ENCODE data around the gene POLG. TPM values are rescaled to one million over a fixed set of nuclear protein-coding genes. Genes with fewer than 3 reads are reported as not detected.
A peak's percentile ranks its signal among the peaks of the same experiment; 100 is the strongest.

POLG gene
- total and polyA plus RNA-seq, 2 of the 4 experiments (the other 2 are of a cell fraction), result 19.9 to 30.6 TPM

DNA sequence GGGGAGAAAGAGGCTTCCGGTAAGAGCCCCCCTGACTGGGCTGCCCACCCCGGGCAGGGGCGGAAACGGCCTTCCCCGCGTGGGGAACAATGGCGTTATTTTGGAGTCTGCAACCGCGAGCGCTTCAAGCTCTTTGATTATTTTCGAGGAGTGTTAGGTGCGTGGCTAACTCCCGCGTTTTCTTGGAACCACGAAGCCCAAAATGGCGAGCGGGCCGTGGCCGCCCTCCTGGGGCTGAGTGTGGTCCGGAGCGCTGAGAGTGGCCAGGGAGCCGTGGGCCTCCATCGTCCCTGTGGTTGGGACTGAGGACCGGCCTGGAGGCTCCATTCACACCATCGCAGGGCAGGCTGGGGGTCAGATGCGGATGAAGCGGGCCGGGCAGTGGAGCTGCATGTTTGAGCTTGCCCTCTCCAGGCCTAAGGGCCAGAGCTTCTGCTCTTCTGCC, 44.6 kb upstream of the POLG start:
- Histone ChIP-seq H3K23ac (ENCODE audit: low read depth, low read length) (no peak overlapping the region), H3K4me1 (ENCODE audit: control insufficient read depth, insufficient read depth, low read length) (no peaks in the 10 kb centered on the region), H3K9me3 (ENCODE audit: control insufficient read depth, insufficient read depth, low read length) (no peaks in the 10 kb centered on the region; the same call in 1 of the 2 replicates), H3K14ac (replicated peaks; ENCODE audit: low read depth, low read length) (no peak overlapping the region), H3K56ac (ENCODE audit: extremely low read depth, insufficient read depth, low read length) (no peak overlapping the region), H4K91ac (ENCODE audit: insufficient read depth, low read depth, low read length) (no peak overlapping the region), H3K4me3 (ENCODE audit: insufficient read depth, low read depth, low read length) (no peak overlapping the region), H3K79me1 (ENCODE audit: low read depth in 1 of 2, low read length in 2 of 2) (no peaks in the 10 kb centered on the region), H4K8ac (ENCODE audit: low read depth in 2 of 2, low read length in 2 of 2) (no peak overlapping the region), H2BK20ac (ENCODE audit: low read depth, low read length) (no peak overlapping the region), H2BK15ac (ENCODE audit: low read depth, low read length) (no peak overlapping the region), H2AFZ (replicated peaks; ENCODE audit: low read length, poor library complexity) (no peak overlapping the region), H3K9ac (ENCODE audit: low read depth, low read length) (no peak overlapping the region), H4K5ac (ENCODE audit: low read depth, low read length) (no peak overlapping the region), H2BK120ac (ENCODE audit: low read depth, low read length) (no peak overlapping the region), H3K36me3 (ENCODE audit: control insufficient read depth, insufficient read depth, low read length) (no peaks in the 10 kb centered on the region), H4K20me1 (ENCODE audit: insufficient read depth, low read length) (no peaks in the 10 kb centered on the region), H3K4me2 (ENCODE audit: low read depth, low read length) (no peak overlapping the region), H2BK5ac (ENCODE audit: low read depth, low read length, poor library complexity, severe bottlenecking) (no peak overlapping the region), H3K4ac (ENCODE audit: low read depth, low read length) (no peak overlapping the region), H3K18ac (ENCODE audit: low read depth, low read length) (no peak overlapping the region), H2AK9ac (replicated peaks; ENCODE audit: low read depth, low read length, poor library complexity) (peak overlapping the region; percentile 1), H3K27ac (ENCODE audit: insufficient read depth, low read length) (no peak overlapping the region), H3K9me1 (ENCODE audit: insufficient read depth, low read length) (no peaks in the 10 kb centered on the region), H3K27me3 (ENCODE audit: control insufficient read depth, insufficient read depth, low read length) (peaks cover 92% of the 10 kb centered on the region), H2AK5ac (ENCODE audit: low read depth, low read length) (no peak overlapping the region)
- TF ChIP-seq, protein P1, sequence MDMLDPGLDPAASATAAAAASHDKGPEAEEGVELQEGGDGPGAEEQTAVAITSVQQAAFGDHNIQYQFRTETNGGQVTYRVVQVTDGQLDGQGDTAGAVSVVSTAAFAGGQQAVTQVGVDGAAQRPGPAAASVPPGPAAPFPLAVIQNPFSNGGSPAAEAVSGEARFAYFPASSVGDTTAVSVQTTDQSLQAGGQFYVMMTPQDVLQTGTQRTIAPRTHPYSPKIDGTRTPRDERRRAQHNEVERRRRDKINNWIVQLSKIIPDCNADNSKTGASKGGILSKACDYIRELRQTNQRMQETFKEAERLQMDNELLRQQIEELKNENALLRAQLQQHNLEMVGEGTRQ (IDR thresholded peaks at IDR 0.05; ENCODE audit: low read depth, low read length), result no peak
- TF ChIP-seq RCOR1 (IDR thresholded peaks at IDR 0.05; ENCODE audit: insufficient replicate concordance, low read length), result no peak
- no peak for TF ChIP-seq CHD1 (IDR thresholded peaks at IDR 0.05; ENCODE audit: low read depth, low read length)
- no peak for TF ChIP-seq POLR2A (IDR thresholded peaks at IDR 0.05; ENCODE audit: low read depth, low read length)
- TF ChIP-seq BHLHE40 (IDR thresholded peaks at IDR 0.05; ENCODE audit: low read depth, low read length), result no peak
- dilution Hi-C loops (cut with HindIII; ENCODE audit: low sequenced_read_pairs, unreplicated experiment) (no loop called here), intact Hi-C loops (cut with micrococcal nuclease) (no loop called here), in situ Hi-C loops (cut with MboI; ENCODE audit: low sequenced_read_pairs) (no loop called here)
- CTCF ChIA-PET, result no interaction called here
- POLR2A ChIA-PET (ENCODE audit: unreplicated experiment), result no interaction called here
- ATAC-seq (ENCODE audit: low read depth), result no peak
- BruUV-seq (replicated peaks), result no TSS peak
- DNase-seq, result no peak
- WGBS, 2 experiments (ENCODE audit: extremely low coverage in 2 of 2, insufficient read length in 1 of 2), result 15% methylated on average over 6 of the region's 28 CpGs; no CpG with 5 or more reads in 1 of the 2 experiments

Data from IMR-90 (cell line).